Kidney (tissue), 14 donors: ENCODE data around the gene UBC. TPM values are rescaled to one million over a fixed set of nuclear protein-coding genes. Genes with fewer than 3 reads are reported as not detected.
"Not testable (repeated sequence)": the region's sequence is repeated elsewhere in the genome, so short reads cannot be mapped to it uniquely, and the experiment has no call there.

Experiments used
- DNase-seq, 5 donors: peaks; one replicate each; pipeline ENCODE4 v3.0.0-alpha.2; 2013 to 2020
- FAIRE-seq: peaks from 2 replicates; lab custom pipeline; 2012; peaks lifted over from hg19 to GRCh38; lab: Jason Lieb, UNC
- H3K27ac ChIP-seq, 2 donors: one replicate each; pipeline ENCODE4 v1.7.0; 2013; ENCODE audit warnings: low read depth in 2 of 2, low read length in 2 of 2, inconsistent platforms in 1 of 2
- H3K27me3 ChIP-seq: one replicate; pipeline ENCODE4 v1.7.1; 2013; ENCODE audit warnings: low read length, inconsistent platforms; ENCODE audit not compliant: control insufficient read depth, insufficient read depth
- H3K36me3 ChIP-seq, 3 donors: one replicate each; pipeline versions ENCODE4 v1.7.0 to v1.7.1; 2013; ENCODE audit warnings: low read length in 3 of 3, control low read depth in 1 of 3, inconsistent platforms in 1 of 3; ENCODE audit not compliant: insufficient read depth in 3 of 3, control insufficient read depth in 2 of 3
- H3K4me1 ChIP-seq, 3 donors: one replicate each; pipeline versions ENCODE4 v1.7.0 to v1.7.1; 2013; ENCODE audit warnings: low read length in 3 of 3, inconsistent platforms in 1 of 3, low read depth in 1 of 3; ENCODE audit not compliant: control insufficient read depth in 2 of 3, insufficient read depth in 2 of 3
- H3K4me3 ChIP-seq, 3 donors: one replicate each; pipeline versions ENCODE4 v1.7.0 to v1.8.1; 2013; ENCODE audit warnings: low read length in 3 of 3, control low read depth in 1 of 3, inconsistent platforms in 1 of 3
- H3K9ac ChIP-seq, 3 donors: one replicate each; pipeline versions ENCODE4 v1.7.0 to v1.7.1; 2013; ENCODE audit warnings: low read length in 3 of 3, control low read depth in 1 of 3, inconsistent platforms in 1 of 3
- H3K9me3 ChIP-seq, 3 donors: one replicate each; pipeline versions ENCODE4 v1.7.0 to v1.7.1; 2013; ENCODE audit warnings: low read length in 3 of 3, control low read depth in 1 of 3, inconsistent platforms in 1 of 3; ENCODE audit not compliant: control insufficient read depth in 2 of 3, insufficient read depth in 1 of 3
- CTCF ChIP-seq: IDR thresholded peaks from 3 replicates; pipeline ENCODE4 v1.5.1; 2012; ENCODE audit warnings: mild to moderate bottlenecking, moderate library complexity, borderline replicate concordance; ENCODE audit not compliant: insufficient read depth; ENCODE audit errors: extremely low read depth
- intact Hi-C: fragments of 100-400 bp; cut with DNase I; formaldehyde crosslinking; loops from one replicate; pipeline ENCODE4 v1.11.1; 2022
- polyA plus RNA-seq: library from polyadenylated mRNA; stranded (reverse); fragments of 350-450 nt; fragmentation: Illumina TruSeq; extraction: RNeasy Lipid Tissue Mini Kit (QIAGEN cat#74804); gene quantifications from one replicate; pipeline ENCODE4 v1.2.3, GENCODE V29; 2014; ENCODE audit warnings: low read depth, low replicate concordance; ENCODE audit not compliant: insufficient read depth
- total RNA-seq: library from RNA; stranded (reverse); fragmentation: NEBNext Ultra II Directional; extraction: Animal tissue kit (Norgen Biotek cat#: 25700); gene quantifications from one replicate; pipeline ENCODE4 v1.2.1, GENCODE V29; 2021
- donor health status: control.
- donor health status: control.
- donor health status: control.
- donor health status: control.
- donor health status: control.
- donor health status: DM: yes; HTN: yes; CAD: no.
- donor health status: Normal renal cell carcinoma (clear cell type).

UBC gene
- total and polyA plus RNA-seq, 2 donors from 2014 or later, result 952 to 1,132 TPM

- intact Hi-C loops, result no loop called here
- Histone ChIP-seq H3K36me3 (no peaks in the 10 kb centered on the region), H3K4me1 (peaks cover 3 to 14% (median 13%) of the 10 kb centered on the region in 3 donors), H3K27ac (no peak overlapping the region), H3K4me3 (no peak overlapping the region), H3K9me3 (no peaks in the 10 kb centered on the region), H3K9ac (no peak overlapping the region), H3K27me3 (no peaks in the 10 kb centered on the region)
- no peak for TF ChIP-seq CTCF
- FAIRE-seq (no peak), DNase-seq (no peak)
These were observed 11.5 kb downstream of the UBC start for GRCh38 chr12:124902916-124903315.

GRCh38 chr12:124901003-124901402, 13.4 kb downstream of the UBC start:
- intact Hi-C loops, result no loop called here
- H3K4me3 ChIP-seq, result no peak overlapping the region
- H3K9ac ChIP-seq, result no peak overlapping the region
- H3K9me3 ChIP-seq, result no peaks in the 10 kb centered on the region
- FAIRE-seq, result no peak
- DNase-seq, result no peak
- H3K36me3 ChIP-seq, result no peaks in the 10 kb centered on the region
- TF ChIP-seq CTCF, result no peak
- H3K27ac ChIP-seq, result no peak overlapping the region
- H3K4me1 ChIP-seq, result peaks cover 0 to 9% (median 8%) of the 10 kb centered on the region in 3 donors
- no peaks in the 10 kb centered on the region for H3K27me3 ChIP-seq

GRCh38 chr12:124900345-124900795, 14.1 kb downstream of the UBC start:
- FAIRE-seq, H3K36me3 ChIP-seq, DNase-seq, H3K4me1 ChIP-seq, H3K27ac ChIP-seq, H3K9ac ChIP-seq, intact Hi-C loops, H3K27me3 ChIP-seq, H3K4me3 ChIP-seq, H3K9me3 ChIP-seq: not testable (repeated sequence)

GRCh38 chr12:124898923-124899294, 15.5 kb downstream of the UBC start:
- no peak overlapping the region for H3K27ac ChIP-seq
- H3K4me3 ChIP-seq, result no peak overlapping the region
- H3K36me3 ChIP-seq, result no peaks in the 10 kb centered on the region
- no peaks in the 10 kb centered on the region for H3K9me3 ChIP-seq
- H3K9ac ChIP-seq, result no peak overlapping the region
- H3K4me1 ChIP-seq, result peaks cover 0 to 4% (median 0%) of the 10 kb centered on the region in 3 donors
- intact Hi-C loops, result no loop called here
- TF ChIP-seq CTCF, result no peak
- no peaks in the 10 kb centered on the region for H3K27me3 ChIP-seq
- FAIRE-seq (no peak), DNase-seq (no peak)
